HG03442 (cell line): ENCODE data around the gene P4HA1.
A peak's percentile ranks its signal among the peaks of the same experiment; 100 is the strongest.
"Not testable (repeated sequence)": the region's sequence is repeated elsewhere in the genome, so short reads cannot be mapped to it uniquely, and the experiment has no call there.

Experiments used
- ATAC-seq: cut with Tn5 transposase; IDR thresholded peaks from one replicate; pipeline ENCODE4 v1.9.1; 2021; ENCODE audit warnings: mild to moderate bottlenecking, moderate library complexity; ENCODE audit not compliant: unreplicated experiment

The P4HA1 gene

DNA sequence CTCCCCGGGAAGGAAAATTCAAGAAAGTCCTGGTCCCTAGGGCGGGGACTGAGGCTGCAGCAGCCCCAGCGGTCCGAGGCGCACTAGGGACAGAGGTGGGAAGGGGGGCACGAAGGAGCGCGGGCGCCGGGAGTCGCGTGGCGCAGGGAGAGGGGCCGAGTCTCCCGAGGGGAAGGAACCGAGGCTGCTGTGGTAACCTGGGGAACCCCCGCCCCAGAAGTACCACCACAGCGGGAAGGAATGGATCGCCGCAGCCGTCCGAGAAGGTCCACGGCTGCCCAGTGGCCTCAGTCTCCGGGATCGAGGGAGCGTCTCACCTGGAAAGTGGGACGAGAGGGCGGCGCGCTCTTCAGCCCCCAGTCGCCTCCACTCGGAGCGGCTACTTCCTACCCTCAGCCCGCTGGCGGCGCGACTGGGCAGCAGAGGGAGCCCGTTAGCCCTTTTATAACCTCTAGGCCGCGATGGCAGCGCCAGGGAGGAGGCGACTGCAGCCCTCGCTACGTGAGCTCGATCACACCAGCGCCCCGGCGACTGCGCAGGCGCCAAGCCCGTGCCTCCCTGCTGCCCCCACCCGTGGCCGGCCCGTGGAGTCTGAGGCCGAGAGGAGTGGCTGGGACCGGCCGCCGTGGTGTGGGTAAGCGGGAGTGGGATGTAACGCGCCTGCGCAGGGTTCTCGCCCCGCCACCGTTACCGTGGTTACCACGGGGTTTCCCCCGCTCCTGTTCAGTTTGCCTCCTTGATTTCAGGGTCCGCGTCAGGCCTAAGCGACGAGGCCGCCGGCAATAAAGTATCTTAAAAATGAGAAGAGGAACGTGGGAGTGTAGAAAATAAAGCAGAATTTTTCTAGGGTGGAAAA, at the start of gene P4HA1:
Gene P4HA1, minus strand, starts transcription at position 418 of the 856 bp plus-strand sequence. CDS start 21,983 bp downstream, outside the sequence.
- peak; percentile 80 for ATAC-seq

DNA sequence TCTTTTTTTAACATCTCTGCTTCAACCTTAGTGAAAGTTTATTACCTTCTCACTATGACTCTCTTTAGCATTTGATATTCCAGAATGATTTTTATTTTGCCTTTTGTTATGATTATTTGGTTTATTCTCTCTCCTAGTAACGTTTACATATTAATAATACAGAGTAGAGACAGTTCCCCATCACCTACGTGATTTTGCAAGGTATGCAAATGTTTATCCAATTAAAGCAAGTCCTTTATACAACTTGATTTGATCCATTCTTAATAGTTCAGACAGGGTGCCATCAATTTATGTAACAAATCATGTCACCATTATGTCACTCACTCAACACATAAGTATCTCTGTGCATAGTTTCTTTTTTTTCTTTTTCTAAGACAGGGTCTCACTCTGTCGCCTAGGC, 44.9 kb upstream of the P4HA1 start:
- ATAC-seq = no peak

DNA sequence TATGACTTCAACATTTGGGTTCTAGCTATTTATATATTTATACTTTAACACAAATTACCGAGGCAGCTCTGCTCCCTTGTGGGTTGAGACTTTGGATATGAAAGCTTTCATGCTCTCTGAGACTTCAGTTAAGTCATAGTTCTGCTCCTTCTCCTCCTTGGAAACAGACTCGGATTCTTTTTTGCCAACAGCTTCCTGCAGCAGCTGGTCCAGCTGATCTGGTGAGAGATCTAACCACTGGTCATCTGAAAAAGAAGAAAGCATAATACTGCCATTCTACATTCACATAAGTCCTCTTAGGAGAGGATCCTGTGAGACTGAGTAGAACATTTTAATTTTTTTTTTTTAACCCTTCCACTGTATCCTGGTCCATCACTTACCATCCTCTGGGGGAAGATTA, 42.6 kb upstream of the P4HA1 start:
- no peak for ATAC-seq

DNA sequence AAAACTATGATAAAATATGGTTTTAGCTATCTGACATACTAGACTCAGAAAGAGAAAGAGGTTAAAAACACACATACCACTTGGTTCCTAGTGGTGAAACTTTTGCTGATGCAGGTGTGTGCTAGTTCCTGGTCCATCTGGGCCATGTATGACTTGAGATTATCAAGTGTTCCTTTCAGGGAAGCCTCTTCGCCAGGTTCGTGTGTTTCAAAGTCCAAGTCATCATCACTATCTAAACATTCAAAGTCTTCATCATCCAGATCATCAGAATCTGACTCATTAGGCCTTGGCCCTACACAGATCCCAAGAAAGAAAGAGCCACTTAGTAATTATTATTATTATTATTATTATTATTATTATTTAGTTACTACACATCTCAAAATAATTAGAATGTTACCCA, 40.0 kb upstream of the P4HA1 start:
- ATAC-seq = no peak

DNA sequence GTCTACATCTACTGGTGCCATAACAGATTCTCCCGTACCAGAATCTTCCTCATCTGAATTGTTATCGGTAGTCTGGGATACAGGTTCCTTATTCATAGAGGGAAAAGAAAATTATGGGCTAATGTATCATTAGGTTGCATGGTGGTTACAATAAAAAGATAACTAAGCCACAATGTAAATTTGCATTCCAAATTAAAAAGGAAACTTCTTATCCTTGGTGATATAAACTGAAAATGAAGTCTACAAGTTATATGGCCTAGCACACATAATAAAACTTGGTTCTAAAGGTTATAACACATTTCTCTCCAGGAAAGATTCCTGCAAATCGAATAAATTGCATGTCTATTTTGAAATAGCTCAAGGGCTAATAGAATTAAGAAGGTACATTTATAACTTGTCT, 38.1 kb upstream of the P4HA1 start:
- no peak for ATAC-seq

DNA sequence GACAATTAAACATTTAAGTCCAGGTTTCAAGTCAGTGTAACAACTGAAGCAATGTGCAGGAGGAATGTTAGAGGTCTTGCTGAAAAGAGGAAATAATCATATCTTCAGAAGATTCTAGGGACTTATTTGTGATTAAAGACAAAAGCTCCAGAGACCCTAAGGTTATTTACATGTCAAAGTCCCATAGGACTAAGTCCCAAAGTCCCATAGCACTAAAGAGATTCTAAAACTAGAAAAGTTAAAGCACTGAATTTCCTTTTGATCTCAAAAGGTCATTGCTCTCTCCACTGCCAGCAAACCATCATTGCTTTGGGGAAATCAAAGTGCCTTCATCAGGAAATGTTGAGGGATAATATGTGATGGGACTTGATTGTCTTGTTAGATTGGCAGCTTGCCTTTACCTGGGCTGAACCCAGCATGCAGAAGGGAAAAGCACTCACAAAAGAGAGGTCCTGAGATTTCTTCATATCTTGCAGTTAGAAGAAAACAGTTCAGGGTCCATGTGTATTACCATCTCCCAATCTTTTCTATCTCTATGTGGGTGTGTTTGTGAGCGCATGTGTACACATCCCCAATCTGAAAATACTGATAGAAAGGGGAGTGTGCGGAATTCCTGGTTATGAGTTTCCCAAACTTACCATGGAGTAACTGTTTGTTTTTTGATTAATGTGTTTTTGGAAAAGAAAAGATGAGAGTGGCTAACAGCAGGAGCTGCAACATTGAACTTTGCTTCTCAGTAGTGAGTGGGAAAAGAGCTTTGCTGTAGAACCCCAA, 35.4 kb upstream of the P4HA1 start:
- no peak for ATAC-seq

DNA sequence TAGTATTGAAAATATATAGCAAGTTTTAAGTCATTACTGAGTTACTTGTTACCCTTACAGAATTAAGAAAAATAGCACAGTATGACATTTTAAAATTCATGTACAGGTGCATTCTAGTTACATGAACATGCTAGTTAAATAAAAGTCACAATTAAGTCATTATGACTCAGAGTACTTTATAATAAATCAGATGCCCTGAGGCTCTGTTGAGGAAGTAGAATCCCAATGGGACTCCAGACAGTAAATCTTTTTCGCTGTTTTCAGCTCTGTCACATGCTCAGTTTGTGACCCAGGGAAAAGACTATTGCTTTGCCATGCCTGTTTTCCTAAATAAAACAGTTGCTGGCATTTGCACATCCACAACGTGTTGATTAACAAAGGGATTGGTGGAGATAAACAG, 34.6 kb upstream of the P4HA1 start:
- no peak for ATAC-seq

DNA sequence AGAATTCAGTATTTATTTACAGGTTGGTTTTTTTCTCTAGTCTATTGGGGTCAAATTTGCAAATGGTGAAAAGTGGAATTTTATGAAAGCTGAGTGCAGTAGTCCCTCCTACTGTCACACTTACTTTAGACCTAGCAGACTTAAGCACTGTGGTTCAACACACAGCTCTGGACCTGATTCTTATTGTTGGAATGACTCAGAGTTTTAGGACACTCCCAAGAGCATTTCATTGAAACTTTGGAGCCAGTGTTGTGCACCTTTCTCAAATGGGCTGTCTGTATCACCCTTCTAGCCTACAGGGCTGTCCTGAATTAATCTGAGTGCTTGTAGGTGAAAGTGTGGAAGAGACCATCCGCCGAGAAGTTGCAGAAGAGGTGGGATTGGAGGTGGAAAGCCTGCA, 29.7 kb upstream of the P4HA1 start:
- no peak for ATAC-seq

DNA sequence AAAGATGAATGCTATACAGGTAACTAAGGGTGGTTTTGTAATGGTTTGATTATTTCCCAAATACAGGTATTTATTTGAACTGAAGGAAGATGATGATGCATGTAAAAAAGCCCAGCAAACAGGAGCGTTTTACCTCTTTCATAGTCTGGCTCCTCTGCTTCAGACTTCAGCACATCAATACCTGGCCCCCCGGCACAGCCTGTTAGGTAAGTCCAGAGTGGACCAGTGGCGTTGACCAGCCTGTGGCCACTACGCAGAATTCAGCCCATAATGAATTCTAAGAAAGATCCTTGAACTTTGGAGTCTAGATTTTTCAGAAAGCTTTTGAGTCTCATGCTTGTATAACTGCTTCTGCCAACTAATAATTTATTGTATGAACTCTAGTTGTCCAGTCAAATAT, 23.3 kb upstream of the P4HA1 start:
- ATAC-seq = no peak

DNA sequence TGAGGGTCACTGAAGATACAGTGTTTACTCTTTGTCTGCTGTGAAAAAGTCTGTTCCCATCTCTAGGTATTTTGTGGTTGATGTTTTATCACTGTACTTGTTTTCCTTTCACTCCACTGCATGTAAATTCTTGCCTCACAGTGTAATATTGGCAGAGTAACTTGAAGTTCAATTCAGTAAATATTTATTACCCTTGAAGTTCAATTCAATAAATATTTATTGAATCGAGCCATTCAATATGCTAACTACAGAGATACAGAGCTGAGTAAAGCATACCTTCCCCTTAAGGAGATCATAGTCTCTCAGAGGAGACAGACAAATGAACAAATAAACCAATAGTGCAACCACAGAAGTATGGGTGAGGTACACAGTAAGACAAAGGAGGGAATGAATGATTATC, 22.8 kb upstream of the P4HA1 start:
- ATAC-seq = no peak

DNA sequence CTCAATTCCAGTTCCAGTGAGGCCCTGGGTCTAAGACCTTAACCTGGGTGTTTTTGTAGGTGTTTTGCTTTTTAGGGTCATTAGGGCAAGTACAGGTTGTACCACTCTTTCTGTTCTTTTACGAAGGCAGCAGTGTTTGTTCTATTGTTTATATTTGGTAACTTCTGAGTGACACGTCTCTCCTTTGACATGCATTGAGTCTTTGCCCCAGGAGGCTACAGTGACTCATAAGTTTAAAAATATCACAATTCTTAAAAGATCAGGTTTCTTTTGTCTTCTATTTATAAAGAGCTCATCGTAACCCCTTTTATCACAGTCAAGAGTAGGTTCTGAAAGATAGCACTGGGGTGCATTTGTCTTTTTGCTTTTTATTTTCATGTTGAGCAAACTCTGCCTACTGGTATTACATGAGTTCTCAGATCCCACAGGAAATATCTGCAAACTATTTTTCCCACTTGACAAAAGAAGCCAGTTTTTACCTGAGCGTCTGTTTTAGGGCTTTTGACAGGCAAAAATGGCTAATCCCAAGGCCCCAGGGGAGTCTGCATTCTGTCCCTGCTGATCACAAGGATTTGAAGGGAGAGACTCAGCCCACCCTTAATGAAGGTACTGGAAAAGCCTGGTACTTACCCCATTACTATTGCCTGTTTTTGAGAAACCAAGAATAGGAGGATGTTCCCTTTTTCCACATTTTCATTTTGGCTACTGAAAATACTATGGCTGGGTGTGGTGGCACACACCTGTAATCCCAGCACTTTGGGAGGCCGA, 21.5 kb upstream of the P4HA1 start:
- ATAC-seq = peak; percentile 76

DNA sequence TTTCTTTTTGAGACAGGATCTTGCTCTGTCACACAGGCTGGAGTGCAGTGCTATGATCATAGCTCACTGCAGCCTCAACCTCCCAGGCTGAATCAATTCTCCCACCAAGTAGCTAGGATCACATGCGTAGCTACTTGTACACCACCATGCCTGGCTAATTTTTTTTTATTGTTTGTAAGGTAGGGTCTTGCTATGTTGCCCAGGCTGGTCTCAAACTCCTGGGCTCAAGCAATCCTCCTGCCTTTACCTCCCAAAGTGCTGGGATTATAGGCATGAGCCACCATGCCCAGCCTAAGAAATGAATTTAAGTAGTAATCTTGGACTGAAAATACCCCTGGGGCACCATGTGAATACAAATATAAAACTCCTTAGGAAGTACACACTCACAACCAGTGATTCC, 19.4 kb upstream of the P4HA1 start:
- ATAC-seq = no peak

DNA sequence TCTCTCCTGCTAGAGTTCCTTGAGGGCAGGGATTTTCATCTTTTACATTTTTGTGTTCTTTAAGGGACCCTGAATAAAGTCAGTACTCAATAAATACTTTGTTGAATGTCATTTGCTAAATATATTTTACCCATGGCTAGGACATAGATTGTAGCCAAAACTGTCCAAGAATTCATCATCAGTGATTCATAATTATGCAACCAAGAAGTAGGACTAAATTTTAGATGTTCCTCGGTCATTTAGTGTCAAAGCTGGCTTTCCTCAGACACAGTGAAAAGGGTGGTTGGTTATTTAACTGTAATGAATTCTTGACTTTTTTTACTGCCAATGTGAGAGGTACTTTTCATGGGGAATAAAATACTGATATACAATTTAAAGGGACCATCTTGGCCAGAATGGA, 16.9 kb upstream of the P4HA1 start:
- ATAC-seq = no peak

DNA sequence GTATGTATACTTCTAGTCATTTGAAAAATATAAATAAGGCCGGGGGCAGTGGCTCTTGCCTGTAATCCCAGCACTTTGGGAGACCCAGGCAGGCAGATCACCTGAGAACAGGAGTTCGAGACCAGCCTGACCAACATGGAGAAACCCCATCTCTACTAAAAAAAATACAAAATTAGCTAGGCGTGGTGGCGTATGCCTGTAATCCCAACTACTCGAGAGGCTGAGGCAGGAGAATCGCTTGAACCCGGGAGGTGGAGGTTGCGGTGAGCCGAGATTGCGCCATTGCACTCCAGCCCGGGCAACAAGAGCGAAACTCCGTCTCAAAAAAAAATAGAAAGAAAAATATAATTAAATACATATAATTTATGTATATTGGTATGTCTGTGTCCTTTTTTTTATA, 15.4 kb upstream of the P4HA1 start:
- ATAC-seq = not testable (repeated sequence)

DNA sequence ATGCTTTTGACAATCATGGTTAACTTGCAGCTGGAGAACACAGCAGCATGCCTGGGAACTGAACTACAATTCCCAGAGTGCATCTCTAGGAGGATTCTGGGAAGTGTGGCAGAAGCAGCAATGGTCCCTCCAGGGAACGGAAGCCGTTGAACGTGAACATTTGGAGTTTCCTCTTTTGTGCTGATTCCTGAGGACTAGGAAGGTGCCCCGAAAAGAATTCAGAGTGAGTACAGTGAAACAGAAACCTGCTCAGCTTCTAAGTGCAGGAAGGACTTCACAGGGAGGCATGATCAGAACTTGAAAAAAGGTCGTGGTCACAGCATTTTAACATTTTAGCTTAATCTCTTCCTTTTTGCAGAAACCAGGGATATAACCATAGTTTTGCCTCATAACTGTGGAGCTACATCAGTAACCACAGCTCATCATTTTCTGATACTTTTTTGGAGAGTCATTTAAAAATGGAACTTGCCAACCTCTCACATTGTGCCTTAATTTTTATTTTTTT, 13.7 kb upstream of the P4HA1 start, which contains the start of gene NUDT13:
Gene NUDT13, plus strand, starts transcription at position 111 of the 505 bp plus-strand sequence. CDS start 3,911 bp downstream, outside the sequence.
- peak; percentile 58 for ATAC-seq

DNA sequence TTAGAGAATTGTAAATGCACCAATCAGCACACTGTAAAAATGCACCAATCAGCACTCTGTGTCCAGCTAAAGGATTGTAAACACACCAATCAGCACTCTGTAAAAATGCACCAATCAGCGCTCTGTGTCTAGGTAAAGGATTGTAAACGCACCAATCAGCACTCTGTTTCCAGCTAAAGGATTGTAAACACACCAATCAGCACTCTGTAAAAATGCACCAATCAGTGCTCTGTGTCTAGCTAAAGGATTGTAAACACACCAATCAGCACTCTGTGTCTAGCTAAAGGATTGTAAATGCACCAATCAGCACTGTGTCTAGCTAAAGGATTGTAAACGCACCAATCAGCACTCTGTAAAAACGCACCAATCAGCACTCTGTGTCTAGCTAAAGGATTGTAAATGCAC, 12.6 kb upstream of the P4HA1 start:
- ATAC-seq = not testable (repeated sequence)

DNA sequence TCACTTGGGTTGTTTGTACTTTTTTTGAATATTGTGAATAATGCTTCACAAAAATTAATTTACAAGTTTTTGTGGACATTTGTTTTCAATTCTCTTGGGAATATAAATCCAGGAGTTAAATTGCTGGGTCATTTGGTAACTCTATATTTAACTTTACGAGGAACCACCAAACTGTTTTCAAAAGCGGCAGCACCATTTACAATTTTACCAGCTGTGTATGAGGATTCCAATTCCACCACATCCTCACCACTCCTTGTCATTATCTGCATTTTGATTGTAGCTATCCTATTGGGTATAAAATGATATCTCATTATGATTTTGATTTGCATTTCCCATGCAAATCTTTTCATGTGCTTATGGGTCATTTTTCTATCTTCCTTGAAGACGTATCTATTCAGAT, 9.6 kb upstream of the P4HA1 start:
- ATAC-seq = no peak

DNA sequence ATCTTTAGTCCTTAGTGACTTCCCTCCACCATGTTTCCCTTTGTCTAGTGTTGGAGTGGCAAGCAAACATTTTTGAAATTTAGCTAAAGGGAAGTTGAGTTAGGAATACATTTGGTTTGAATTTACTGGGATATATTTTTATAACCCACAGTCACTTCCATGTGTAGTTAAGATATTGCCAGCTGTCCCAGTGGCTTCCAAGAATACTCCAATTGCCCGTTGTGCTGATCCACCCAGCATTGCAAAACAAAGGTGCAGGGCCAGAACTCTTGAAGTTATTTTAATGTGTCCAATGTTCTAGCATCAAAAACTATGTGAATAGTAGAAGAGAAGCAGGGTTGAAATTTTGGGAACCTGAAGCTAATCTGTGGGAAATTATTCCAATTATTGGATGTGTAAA, 2.5 kb upstream of the P4HA1 start:
- no peak for ATAC-seq

DNA sequence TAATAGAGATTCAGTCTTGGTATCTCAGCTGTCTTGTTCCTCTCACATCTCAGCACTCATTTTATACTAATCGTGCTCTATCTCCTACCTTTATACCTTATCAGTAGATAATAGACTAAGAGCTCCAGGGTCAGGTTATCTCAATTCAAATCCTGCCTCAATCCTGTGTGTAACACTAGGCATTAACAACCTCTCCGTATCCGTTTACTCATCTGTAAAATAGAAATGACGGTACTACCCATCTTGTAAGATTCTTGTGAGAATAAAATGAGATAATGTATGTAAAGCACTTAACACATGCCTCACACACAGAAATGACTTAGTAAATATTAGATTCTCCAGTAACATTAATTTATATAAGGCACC, 622 bp upstream of the P4HA1 start:
- ATAC-seq = no peak

DNA sequence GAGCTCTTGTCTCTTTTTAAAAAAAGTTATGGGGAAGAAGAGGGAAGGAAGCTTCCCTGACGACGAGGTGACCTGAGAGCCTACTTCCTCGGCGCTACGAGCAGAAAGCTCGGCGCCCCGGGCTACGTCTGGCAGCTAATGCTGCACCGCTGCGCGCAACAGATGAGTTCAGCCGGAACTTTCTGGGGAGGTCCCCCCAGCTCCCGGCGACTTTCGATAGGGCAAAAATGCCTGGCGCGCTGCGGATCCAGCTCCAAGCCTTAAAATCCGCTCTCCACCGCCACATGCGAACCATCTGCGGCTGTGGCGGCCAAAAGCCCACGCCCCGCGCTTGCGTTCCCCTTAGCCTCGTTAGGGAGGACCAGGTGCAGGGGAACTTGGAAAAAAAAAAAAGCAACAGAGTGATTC, 621 bp downstream of the P4HA1 start:
- ATAC-seq = peak; percentile 24

DNA sequence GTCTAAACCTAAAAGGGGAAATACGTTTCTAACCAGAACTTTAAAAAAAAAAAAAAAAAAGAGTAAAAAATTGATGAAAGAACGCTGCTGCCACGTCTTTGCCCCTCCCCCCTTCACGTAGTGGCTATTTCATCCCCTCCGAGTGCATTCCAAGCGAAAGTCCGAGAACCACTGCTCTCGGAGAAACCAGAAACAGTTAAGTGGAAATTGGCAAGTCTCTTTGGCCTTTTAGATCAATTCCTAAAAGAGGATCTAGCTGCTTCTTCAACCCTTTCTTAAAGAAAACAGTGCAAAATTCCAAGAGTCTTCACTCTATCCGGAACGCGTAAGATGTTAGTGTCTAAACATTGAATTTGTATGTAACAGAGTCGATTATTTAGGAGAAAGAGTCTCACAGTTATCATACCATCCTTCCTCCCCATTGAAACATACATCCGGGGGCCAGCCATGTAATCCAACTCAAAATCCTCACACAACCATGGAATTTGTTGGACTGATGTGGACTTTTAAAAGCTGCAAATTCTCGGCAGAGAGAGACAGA, 1.1 kb downstream of the P4HA1 start:
- ATAC-seq = no peak
